ENCODE results near the gene SLC14A1.
A peak's percentile ranks its signal among the peaks of the same experiment; 100 is the strongest.
"Not testable (repeated sequence)": the region's sequence is repeated elsewhere in the genome, so short reads cannot be mapped to it uniquely, and the experiment has no call there.

The SLC14A1 gene

GRCh38 chr18:45757644-45758043 is 33.7 kb downstream of the SLC14A1 start:
- not testable (repeated sequence) for DNase-seq (ENCODE audit: low read depth)

GRCh38 chr18:45760462-45761036 is 36.6 kb downstream of the SLC14A1 start:
- DNase-seq (ENCODE audit: low read depth) = no peak

GRCh38 chr18:45761512-45762114 is 37.6 kb downstream of the SLC14A1 start:
- no peak for DNase-seq (ENCODE audit: low read depth)

GRCh38 chr18:45764000-45764686 is 40.2 kb downstream of the SLC14A1 start:
- DNase-seq (ENCODE audit: low read depth) = no peak

GRCh38 chr18:45765796-45766195 is 41.8 kb downstream of the SLC14A1 start:
- DNase-seq (ENCODE audit: low read depth) = no peak

- DNase-seq (ENCODE audit: low read depth) = no peak
These were observed 47.9 kb downstream of the SLC14A1 start for GRCh38 chr18:45771587-45772480.

- no peak for DNase-seq (ENCODE audit: low read depth)
These were observed 50.1 kb downstream of the SLC14A1 start for GRCh38 chr18:45774065-45774521.

- DNase-seq (ENCODE audit: low read depth) = peak; percentile 4
These were observed 51.3 kb downstream of the SLC14A1 start for GRCh38 chr18:45775241-45775676.

- DNase-seq (ENCODE audit: low read depth) = no peak
These were observed 51.8 kb downstream of the SLC14A1 start for GRCh38 chr18:45775743-45776142.

- no peak for DNase-seq (ENCODE audit: low read depth)
These were observed 53.4 kb downstream of the SLC14A1 start for GRCh38 chr18:45777393-45777792.

GRCh38 chr18:45780568-45780967 is 56.6 kb downstream of the SLC14A1 start:
- no peak for DNase-seq (ENCODE audit: low read depth)

- DNase-seq (ENCODE audit: low read depth) = no peak
These were observed 58.7 kb downstream of the SLC14A1 start for GRCh38 chr18:45782662-45783061.

GRCh38 chr18:45783097-45784075 is 59.4 kb downstream of the SLC14A1 start:
- no peak for DNase-seq (ENCODE audit: low read depth)

- no peak for DNase-seq (ENCODE audit: low read depth)
These were observed 61.2 kb downstream of the SLC14A1 start for GRCh38 chr18:45785134-45785533.

- no peak for DNase-seq (ENCODE audit: low read depth)
These were observed 63.0 kb downstream of the SLC14A1 start for GRCh38 chr18:45786941-45787340.

- DNase-seq (ENCODE audit: low read depth) = no peak
These were observed 63.4 kb downstream of the SLC14A1 start for GRCh38 chr18:45787346-45787745.

- DNase-seq (ENCODE audit: low read depth) = no peak
These were observed 64.9 kb downstream of the SLC14A1 start for GRCh38 chr18:45788861-45789260.

- no peak for DNase-seq (ENCODE audit: low read depth)
These were observed 68.7 kb downstream of the SLC14A1 start for GRCh38 chr18:45792506-45793263.

- DNase-seq (ENCODE audit: low read depth) = no peak
These were observed 69.4 kb downstream of the SLC14A1 start for GRCh38 chr18:45793264-45793965.

Data from stimulated activated CD8-positive, alpha-beta memory T cell treated with anti-CD3 and anti-CD28 coated beads, Interleukin-12 subunit alpha, Interleukin-12 subunit beta, amount 100 ng/mL, for 1 hour (primary cell).